ENCODE data around the gene HOXD3.
A peak's percentile ranks its signal among the peaks of the same experiment; 100 is the strongest.

DNA sequence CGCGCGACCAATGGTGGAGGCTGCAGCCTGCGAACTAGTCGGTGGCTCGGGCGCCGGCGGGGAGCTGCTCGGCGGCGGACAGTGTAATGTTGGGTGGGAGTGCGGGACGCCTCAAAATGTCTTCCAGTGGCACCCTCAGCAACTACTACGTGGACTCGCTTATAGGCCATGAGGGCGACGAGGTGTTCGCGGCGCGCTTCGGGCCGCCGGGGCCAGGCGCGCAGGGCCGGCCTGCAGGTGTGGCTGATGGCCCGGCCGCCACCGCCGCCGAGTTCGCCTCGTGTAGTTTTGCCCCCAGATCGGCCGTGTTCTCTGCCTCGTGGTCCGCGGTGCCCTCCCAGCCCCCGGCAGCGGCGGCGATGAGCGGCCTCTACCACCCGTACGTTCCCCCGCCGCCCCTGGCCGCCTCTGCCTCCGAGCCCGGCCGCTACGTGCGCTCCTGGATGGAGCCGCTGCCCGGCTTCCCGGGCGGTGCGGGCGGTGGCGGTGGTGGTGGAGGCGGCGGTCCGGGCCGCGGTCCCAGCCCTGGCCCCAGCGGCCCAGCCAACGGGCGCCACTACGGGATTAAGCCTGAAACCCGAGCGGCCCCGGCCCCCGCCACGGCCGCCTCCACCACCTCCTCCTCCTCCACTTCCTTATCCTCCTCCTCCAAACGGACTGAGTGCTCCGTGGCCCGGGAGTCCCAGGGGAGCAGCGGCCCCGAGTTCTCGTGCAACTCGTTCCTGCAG lies 34.3 kb upstream of the HOXD3 start, which contains the start of gene HOXD9:
- TF ChIP-seq EZH2 (IDR thresholded peaks at IDR 0.05; ENCODE audit: low read length), result peak; percentile 71
- TF ChIP-seq, protein P1, sequence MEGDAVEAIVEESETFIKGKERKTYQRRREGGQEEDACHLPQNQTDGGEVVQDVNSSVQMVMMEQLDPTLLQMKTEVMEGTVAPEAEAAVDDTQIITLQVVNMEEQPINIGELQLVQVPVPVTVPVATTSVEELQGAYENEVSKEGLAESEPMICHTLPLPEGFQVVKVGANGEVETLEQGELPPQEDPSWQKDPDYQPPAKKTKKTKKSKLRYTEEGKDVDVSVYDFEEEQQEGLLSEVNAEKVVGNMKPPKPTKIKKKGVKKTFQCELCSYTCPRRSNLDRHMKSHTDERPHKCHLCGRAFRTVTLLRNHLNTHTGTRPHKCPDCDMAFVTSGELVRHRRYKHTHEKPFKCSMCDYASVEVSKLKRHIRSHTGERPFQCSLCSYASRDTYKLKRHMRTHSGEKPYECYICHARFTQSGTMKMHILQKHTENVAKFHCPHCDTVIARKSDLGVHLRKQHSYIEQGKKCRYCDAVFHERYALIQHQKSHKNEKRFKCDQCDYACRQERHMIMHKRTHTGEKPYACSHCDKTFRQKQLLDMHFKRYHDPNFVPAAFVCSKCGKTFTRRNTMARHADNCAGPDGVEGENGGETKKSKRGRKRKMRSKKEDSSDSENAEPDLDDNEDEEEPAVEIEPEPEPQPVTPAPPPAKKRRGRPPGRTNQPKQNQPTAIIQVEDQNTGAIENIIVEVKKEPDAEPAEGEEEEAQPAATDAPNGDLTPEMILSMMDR (optimal IDR thresholded peaks at IDR 0.05 in 1 of 3, IDR thresholded peaks at IDR 0.05 in 1 of 3, conservative IDR thresholded peaks at IDR 0.05 in 1 of 3; ENCODE audit: extremely low read depth in 1 of 3, insufficient read depth in 2 of 3, low read length in 3 of 3), result no peak

All from keratinocyte (primary cell).